ENCODE data around the gene PCSK5. TPM values are rescaled to one million over a fixed set of nuclear protein-coding genes. Genes with fewer than 3 reads are reported as not detected.
A peak's percentile ranks its signal among the peaks of the same experiment; 100 is the strongest.

The PCSK5 gene
- total RNA-seq, 2 donors from 2014 or later: 2.5 to 3.5 TPM

GRCh38 chr9:76213751-76214150 lies 323.3 kb downstream of the PCSK5 start:
- H3K4me1 ChIP-seq (ENCODE audit: control insufficient read depth, insufficient read depth, low read length): peaks cover 5% of the 10 kb centered on the region
- H3K9ac ChIP-seq (ENCODE audit: extremely low read depth, low read length, poor library complexity, severe bottlenecking): no peak overlapping the region
- H3K4me3 ChIP-seq (ENCODE audit: low read length): no peak overlapping the region
- H3K36me3 ChIP-seq (ENCODE audit: control insufficient read depth, insufficient read depth, low read length): no peaks in the 10 kb centered on the region
- 93 to 100% methylated on average over 2 to 3 of the region's 3 CpGs for WGBS, 2 experiments (ENCODE audit: insufficient coverage in 1 of 2, insufficient read length in 1 of 2)
- Mint-ChIP-seq H3K4me1 (peaks cover 2% of the 10 kb centered on the region), H3K9me3 (no peaks in the 10 kb centered on the region), H3K27ac (no peak overlapping the region), H3K36me3 (ENCODE audit: low read depth) (no peaks in the 10 kb centered on the region), H3K4me3 (no peak overlapping the region), H3K27me3 (ENCODE audit: insufficient read depth) (peaks cover 75% of the 10 kb centered on the region)
- no peak overlapping the region for H3K27ac ChIP-seq (ENCODE audit: low read depth, low read length)
- no peaks in the 10 kb centered on the region for H3K9me3 ChIP-seq (ENCODE audit: control insufficient read depth, low read length)
- DNase-seq: no peak
- TF ChIP-seq CTCF (conservative IDR thresholded peaks at IDR 0.05): no peak
- H3K27me3 ChIP-seq (ENCODE audit: control insufficient read depth, insufficient read depth, low read length, poor library complexity, severe bottlenecking): peaks cover 89% of the 10 kb centered on the region

GRCh38 chr9:76215066-76215465 lies 324.6 kb downstream of the PCSK5 start:
- H3K9ac ChIP-seq (ENCODE audit: extremely low read depth, low read length, poor library complexity, severe bottlenecking): no peak overlapping the region
- DNase-seq: peak; percentile 66
- peaks cover 78% of the 10 kb centered on the region for H3K27me3 ChIP-seq (ENCODE audit: control insufficient read depth, insufficient read depth, low read length, poor library complexity, severe bottlenecking)
- Mint-ChIP-seq H3K4me3 (no peak overlapping the region), H3K9me3 (no peaks in the 10 kb centered on the region), H3K4me1 (peaks cover 8% of the 10 kb centered on the region), H3K36me3 (ENCODE audit: low read depth) (no peaks in the 10 kb centered on the region), H3K27ac (no peak overlapping the region), H3K27me3 (ENCODE audit: insufficient read depth) (peaks cover 69% of the 10 kb centered on the region)
- TF ChIP-seq CTCF (conservative IDR thresholded peaks at IDR 0.05): no peak
- H3K36me3 ChIP-seq (ENCODE audit: control insufficient read depth, insufficient read depth, low read length): no peaks in the 10 kb centered on the region
- WGBS, 2 experiments (ENCODE audit: insufficient coverage in 1 of 2, insufficient read length in 1 of 2): 60 to 62% methylated on average over 1 of the region's 1 CpG
- no peak overlapping the region for H3K4me3 ChIP-seq (ENCODE audit: low read length)
- H3K4me1 ChIP-seq (ENCODE audit: control insufficient read depth, insufficient read depth, low read length): peaks cover 5% of the 10 kb centered on the region
- no peak overlapping the region for H3K27ac ChIP-seq (ENCODE audit: low read depth, low read length)
- no peaks in the 10 kb centered on the region for H3K9me3 ChIP-seq (ENCODE audit: control insufficient read depth, low read length)

GRCh38 chr9:76216161-76216649 lies 325.7 kb downstream of the PCSK5 start:
- WGBS, 2 experiments (ENCODE audit: insufficient coverage in 1 of 2, insufficient read length in 1 of 2): 92 to 97% methylated on average over 2 of the region's 2 CpGs
- Histone ChIP-seq H3K4me1 (ENCODE audit: control insufficient read depth, insufficient read depth, low read length) (peaks cover 5% of the 10 kb centered on the region), H3K9me3 (ENCODE audit: control insufficient read depth, low read length) (no peaks in the 10 kb centered on the region), H3K27ac (ENCODE audit: low read depth, low read length) (no peak overlapping the region), H3K4me3 (ENCODE audit: low read length) (no peak overlapping the region), H3K27me3 (ENCODE audit: control insufficient read depth, insufficient read depth, low read length, poor library complexity, severe bottlenecking) (peaks cover 66% of the 10 kb centered on the region), H3K36me3 (ENCODE audit: control insufficient read depth, insufficient read depth, low read length) (no peaks in the 10 kb centered on the region), H3K9ac (ENCODE audit: extremely low read depth, low read length, poor library complexity, severe bottlenecking) (no peak overlapping the region)
- no peak overlapping the region for H3K27ac Mint-ChIP-seq
- TF ChIP-seq CTCF (conservative IDR thresholded peaks at IDR 0.05): no peak
- H3K27me3 Mint-ChIP-seq (ENCODE audit: insufficient read depth): peaks cover 58% of the 10 kb centered on the region
- no peaks in the 10 kb centered on the region for H3K36me3 Mint-ChIP-seq (ENCODE audit: low read depth)
- H3K4me1 Mint-ChIP-seq: peaks cover 8% of the 10 kb centered on the region
- no peaks in the 10 kb centered on the region for H3K9me3 Mint-ChIP-seq
- DNase-seq: no peak
- H3K4me3 Mint-ChIP-seq: no peak overlapping the region

All from endodermal cell (in vitro differentiated cells).